Pons (tissue), 1 donor: ENCODE measurements around the gene MBNL1.
A peak's percentile ranks its signal among the peaks of the same experiment; 100 is the strongest.
"Not testable (repeated sequence)": the region's sequence is repeated elsewhere in the genome, so short reads cannot be mapped to it uniquely, and the experiment has no call there.

Source experiments
- DNase-seq: peaks from one replicate; pipeline ENCODE4 v3.0.0-alpha.2; 2016; ENCODE audit warnings: low spot score

The MBNL1 gene

DNA sequence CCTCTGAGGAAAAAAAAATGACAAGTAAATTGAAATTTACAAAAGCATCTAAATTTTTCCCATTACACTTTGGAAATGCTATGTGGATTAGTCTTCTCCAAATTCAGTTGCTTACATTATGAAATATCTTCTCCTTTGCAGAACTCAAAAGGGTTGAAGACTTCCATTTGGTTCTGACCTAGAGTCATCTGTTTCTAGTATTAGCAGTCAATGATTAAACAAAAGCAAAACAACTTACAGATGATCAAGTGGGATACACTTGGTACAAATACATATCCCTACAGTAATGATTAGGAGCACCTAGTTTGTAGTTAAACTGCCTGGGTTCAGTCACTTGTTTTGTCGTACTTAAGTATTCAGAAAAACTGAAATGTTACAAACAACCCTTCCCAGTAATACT is 136.2 kb downstream of the MBNL1 start:
- DNase-seq, result no peak

DNA sequence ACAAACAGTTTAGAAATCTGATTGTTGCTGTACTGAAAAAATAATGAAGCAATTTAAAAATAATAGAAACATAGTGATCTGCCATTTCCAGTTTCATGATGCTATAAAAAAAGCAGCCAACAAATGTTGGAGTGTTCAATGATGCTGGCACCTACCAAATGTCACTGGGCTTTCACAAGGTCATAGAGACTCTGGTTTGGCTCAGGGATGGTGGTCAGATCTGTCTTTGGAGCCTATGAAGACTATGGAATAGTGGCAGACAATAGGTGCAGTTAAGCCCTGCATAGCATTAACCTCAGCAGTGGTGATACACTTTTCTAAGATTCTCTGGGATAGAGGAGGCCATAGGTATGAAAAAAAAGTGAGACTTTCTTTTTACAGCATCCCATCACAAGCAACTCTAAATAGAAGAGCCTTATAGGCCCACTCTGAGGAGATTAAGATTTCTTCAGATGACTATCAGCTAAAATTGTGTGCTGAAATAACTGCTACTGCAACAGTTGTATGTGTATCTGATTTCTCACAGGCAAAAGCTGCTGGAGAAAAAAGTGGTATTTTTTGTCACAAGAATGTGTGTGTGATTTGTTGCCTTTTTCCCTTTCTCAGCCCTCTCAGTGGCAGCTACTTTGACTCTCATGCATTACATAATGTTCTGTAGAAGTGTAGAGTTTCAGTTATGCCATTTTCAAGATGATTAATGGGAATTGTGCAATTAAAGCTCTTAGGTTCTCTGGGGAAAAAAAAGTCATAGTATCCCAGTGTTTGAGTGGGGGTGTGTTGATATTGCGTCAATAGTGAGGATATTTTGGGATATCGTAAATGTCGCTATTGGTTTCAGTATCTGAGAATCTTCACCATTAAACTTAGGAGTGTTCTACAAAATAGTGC is 137.4 kb downstream of the MBNL1 start:
- no peak for DNase-seq

DNA sequence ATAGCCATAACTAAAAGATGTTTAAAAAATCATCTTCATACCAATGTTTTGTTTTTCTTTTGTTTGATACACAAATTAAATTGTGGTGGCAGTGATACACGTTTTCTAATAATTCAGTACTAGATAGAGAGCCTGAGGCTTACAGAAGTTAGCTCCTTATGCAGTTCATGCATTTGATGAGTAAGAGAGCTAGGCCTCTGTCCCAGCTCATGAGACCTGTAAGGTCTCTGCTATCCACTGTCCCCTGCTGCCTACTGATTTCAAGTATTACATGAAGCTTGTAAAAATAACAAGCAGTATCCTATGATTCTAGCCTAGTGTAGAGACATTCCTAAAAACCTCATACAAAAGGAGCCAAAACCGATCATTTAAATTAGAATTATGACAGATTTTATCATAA is 144.5 kb downstream of the MBNL1 start:
- DNase-seq, result no peak

DNA sequence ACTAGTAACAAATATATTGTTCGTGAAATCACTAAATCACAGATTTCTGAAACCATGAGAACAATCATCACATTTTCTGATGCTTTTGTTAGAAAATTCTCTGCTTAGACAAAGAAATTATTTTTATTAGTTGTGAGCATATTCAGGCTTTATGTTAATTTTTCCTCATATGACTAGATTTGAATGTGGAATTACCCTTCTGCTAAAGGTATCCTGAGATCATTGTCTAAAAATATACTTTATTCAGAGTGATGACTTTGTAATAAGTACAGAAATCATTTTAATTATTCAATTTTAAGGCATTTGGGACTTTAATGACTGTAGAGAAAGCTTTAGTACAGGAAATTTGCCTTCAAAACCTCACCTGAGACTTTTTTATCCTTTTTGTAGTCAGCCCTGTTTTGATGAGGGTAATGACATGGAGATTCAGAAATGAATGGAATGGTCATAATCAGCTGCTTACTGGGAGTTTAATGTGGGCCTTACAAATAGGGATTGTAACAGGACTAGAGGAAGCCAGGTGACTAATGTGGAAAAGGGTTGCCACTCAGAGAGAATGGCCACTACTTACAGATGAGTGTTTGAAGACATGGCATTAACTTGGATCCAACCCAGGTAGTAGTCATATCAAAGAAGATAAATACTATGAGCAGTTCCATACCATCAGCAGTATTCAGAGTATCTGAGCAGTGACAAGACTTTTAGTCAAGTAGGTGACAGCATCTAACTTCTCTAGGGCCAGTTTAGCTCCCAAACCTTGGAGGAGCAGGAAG is 148.3 kb downstream of the MBNL1 start:
- no peak for DNase-seq

DNA sequence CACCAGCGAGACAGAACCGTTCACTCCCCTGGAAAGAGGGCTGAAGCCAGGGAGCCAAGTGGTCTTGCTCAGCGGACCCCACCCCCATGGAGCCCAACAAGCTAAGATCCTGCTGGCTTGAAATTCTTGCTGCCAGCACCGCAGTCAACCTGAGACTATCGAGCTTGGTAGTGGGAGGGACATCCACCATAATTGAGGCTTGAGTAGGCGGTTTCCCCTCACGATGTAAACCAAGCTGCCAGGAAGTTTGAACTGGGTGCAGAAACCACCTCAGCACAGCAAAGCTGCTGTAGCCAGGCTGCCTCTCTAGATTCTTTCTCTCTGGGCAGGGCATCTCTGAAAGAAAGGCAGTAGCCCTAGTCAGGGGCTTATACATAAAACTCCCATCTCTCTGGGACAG is 151.0 kb downstream of the MBNL1 start:
- no peak for DNase-seq

DNA sequence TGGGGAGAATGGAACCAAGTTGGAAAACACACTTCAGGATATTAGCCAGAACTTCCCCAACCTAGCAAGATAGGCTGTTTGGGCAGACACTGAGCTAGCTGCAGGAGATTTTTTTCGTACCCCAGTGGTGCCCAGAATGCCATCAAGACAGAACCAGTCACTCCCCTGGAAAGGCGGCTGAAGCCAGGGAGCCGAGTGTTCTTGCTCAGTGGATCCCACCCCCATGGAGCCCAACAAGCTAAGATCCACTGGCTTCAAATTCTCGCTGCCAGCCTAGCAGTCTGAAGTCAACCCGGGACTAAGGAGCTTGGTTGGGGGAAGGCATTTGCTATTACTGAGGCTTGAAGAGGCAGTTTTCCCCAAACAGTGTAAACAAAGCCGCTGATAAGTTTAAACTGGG is 152.4 kb downstream of the MBNL1 start:
- no peak for DNase-seq

DNA sequence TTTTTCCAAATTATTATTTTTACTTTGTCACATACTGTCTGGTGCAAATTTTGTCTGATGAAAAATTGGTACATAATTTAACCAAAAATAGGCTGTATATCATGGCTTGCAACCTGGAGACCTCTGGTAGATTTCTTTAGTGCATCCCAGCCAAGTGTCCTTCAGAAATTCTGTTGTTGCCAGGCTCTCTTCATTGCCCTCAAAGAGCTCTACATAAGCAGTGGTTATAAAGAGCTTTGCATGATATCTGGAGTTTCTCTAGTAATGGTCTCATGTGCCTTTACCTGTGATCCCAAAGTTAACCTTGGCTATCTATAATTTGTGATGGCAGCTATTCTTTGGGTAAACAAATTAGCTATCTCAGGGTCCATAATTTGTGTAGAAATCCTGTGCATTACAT is 157.7 kb downstream of the MBNL1 start:
- DNase-seq, result no peak

DNA sequence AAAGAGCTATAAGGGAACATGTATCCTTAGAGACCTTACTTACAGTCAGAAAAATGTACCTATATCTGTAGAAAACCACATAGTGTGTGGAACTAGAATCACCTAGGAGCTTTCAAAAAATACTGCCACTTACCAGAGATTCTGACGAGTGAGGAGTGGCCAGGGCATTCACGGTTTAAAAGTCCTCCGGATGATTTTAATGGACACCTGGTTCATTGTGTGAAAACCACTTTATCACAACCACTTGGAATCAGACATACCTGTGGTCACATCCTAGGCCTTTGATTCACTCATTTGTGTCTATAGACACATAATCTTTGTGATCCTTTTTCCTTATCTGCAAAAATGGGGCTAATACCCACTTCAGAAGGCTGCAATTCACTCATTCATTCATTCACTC is 159.8 kb downstream of the MBNL1 start:
- DNase-seq, result no peak

DNA sequence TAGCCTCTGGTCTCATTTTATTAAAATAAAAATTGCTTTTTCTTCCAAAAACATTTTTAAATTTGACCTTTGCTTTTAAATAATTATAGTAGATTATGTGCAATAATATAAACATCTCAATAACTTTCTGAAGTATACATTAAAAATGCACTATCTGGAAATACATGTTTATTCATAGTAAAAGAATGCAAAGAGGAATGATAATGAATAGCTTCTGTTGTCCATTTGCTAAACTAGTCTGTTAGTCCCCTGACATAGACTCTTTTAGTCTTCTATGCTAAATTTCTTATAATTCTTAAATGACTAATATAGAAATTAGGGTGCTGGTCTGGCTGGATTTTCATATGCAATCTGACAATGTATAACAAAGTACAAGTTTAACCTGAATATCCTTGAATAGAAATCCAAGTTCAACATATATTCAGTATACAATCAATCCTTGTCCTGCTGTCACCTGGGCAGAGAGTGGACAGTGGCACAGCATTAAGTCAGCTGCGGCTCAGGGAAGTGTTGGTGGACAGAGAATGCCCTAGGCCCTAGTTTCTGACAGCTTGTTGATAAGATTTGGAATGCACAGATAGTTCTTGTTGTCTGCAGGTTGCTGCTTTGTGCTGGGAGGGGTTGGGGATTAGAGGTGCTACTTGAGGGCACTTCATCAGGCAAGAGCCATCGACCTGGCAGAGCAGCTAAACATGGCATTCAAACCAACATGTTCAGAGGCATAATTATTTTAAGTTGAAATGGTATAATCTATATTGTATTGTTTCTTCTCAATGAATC is 161.7 kb downstream of the MBNL1 start:
- no peak for DNase-seq

DNA sequence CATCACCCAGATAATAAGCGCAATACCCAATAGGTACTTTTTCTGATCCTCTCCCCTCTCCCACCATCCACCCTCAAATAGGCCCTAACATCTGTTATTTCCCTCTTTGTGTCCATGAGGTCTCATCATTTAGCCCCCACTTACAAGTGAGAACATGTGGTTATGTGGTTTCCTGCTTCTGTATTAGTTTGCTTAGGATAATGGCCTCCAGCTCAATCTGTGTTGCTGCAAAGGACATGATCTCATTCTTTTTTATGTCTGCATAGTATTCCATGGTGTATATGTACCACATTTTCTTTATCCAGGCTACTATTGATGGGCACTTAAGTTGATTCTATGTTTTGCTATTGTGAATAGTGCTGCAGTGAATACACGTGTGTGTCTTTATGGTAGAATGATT is 165.4 kb downstream of the MBNL1 start:
- no peak for DNase-seq

DNA sequence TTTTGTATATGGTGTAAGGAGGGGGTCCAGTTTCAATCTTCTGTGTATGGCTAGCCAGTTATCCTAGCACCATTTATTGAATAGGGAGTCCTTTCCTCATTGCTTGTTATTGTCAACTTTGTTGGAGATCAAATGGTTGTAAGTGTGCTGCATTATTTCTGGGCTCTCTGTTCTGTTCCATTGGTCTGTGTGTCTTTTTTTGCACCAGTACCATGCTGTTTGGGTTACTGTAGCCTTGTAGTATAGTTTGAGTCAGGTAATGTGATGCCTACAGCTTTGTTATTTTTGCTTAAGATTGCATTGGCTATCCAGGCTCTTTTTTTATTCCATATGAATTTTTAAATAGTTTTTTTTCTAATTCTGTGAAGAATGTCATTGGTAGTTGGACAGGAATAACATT is 166.5 kb downstream of the MBNL1 start:
- DNase-seq, result not testable (repeated sequence)

DNA sequence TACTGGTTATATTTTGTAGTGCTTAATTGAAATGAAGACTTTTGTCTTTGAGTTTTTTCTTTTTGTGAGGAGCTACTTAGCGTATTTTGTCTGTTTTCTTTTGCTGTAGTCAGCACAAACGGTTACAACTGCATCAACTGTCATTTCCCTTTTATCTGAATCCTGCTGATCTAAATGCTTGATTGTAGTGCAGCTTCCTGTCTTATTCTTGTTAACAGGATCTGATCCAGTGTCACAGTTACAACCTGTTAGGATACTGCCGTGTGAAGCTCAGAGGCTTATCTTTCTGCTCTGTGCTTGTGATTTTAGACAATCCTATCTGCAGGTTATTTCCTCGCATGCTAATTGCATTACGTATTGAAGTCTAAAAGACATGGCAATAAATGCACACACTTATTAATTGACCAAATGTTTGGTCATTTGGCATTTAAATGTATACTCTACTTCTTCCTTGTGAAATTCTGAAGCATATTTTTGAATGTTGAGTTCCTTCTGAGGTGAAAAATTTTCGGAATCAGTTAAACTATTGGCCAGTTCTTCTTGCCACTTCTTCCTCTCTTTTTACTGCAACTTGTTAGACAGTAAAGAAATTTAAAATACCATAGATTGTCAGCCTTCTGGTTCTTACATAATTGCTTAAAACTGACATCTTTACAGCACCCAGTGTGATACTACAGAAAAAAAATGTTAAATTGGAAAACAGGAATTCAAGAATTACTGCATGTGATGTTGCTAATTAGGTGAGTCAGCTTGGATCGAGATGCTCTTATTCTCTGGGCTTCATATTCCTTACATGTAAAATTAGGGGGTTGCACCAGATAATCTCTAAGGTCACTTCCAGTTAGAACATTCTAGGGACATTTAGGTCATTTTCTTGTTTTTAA is 168.2 kb downstream of the MBNL1 start:
- DNase-seq, result peak; percentile 60

DNA sequence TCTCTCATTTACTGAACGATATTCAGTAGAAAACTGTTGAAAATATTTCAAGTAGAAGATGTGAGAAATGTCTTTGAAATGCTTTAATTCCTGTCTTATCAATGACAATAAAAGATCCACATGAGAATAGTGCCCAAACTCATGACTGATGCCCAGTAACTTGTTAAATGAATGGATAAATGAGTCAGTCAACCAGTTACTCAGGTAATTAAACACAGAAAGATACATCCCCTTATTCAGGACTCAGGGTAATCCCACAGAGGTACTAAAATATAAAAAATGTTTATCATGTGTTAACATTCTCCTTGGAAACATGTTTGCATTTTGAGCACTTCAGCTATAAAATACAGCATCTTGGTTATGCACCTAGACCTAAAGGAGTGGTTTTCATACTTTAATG is 169.5 kb downstream of the MBNL1 start:
- DNase-seq, result no peak

DNA sequence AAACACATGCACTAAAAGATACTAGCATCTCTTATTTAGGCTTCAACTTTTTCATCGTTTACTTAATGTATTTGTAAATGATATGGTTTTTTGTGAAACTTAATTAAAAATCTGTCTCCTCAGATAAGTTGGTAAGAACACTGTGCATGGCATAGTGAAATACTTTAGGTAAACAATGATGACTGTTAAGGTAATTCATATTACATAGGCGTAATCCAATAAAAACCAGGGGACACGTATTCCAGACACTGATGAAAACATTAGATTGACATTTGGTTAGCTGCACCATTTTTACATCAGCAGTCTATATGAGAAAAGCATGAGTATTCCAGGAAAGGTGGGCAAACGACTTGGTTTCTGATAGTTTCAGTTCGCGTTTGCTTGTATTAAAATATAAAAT is 170.0 kb downstream of the MBNL1 start:
- DNase-seq, result no peak

DNA sequence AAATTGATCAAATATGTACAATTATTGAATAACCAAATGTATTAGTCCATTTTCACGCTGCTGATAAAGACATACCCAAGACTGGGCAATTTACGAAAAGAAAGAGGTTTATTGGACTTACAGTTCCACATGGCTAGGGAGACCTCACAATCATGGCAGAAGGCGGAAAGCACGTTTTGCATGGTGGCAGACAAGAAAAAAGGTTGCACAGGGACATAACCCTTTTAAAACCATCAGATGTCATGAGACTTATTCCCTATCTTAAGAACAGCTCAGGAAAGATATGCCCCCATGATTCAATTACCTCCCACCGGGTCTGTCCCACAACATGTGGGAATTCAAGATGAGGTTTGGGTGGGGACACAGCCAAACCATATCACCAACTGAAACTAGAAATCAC is 171.5 kb downstream of the MBNL1 start:
- DNase-seq, result not testable (repeated sequence)

DNA sequence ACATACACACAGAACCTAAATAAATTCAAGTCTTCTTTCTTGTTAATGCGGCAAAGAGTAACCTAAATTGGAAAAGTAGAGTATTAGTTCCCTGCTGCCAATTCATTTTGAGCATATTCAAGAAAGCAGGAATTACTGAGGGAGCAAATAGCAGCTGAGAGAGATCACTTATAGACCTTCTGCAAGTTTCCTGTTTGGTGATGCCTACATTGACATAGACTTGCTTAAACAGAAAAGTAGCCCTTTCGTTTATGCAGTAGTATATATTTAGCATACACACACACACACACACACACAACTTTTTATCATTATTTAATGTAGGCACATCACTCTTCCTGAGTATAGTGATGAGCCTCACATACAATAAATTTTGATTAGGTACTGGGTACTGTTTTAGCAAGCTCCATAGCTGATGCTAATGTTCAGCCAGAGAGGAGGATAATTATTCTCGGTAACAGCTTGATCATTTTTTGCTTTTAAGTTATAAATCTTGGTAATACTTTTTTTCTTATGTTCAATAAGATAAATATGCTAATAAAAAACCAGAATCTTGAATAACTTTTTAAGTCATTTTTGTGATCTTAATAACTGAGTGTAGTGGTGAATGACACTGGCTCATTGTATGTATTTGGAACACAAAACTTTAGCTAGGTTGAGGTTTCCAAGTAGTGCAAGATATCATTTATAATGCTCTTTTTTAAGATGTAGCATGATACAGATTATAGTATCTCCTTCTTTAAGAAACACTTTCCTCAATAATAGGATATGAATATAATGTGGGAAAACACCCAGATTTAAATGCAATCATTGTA is 174.7 kb downstream of the MBNL1 start:
- no peak for DNase-seq

DNA sequence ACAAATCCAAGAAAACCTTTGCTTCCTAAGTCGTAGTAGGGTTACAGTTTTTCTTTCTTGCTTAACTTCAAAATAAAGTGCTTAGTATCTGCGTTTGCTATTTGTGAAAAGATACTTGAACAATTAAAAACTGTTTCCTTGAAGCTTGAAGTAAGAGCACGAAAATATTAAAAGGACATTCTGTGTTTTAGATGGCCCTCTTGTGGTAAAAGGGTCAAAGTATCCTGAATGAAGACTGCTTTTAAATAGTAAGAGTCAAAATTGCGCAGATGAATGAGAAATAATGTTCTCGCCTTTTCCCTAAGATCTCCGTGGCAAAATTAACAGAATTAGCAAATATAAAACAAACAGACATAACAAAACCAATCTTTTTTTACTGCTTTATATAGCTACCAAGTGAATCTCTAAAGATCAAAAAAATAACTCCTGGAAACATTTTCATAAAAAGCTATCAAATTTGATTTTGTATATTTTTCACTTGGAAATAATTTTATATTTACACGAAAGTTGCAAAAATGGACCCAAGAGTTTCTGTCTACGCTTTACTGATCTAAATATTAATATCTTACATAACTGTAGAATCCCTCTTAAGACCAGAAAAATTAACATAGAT is 175.4 kb downstream of the MBNL1 start:
- DNase-seq, result peak; percentile 96

DNA sequence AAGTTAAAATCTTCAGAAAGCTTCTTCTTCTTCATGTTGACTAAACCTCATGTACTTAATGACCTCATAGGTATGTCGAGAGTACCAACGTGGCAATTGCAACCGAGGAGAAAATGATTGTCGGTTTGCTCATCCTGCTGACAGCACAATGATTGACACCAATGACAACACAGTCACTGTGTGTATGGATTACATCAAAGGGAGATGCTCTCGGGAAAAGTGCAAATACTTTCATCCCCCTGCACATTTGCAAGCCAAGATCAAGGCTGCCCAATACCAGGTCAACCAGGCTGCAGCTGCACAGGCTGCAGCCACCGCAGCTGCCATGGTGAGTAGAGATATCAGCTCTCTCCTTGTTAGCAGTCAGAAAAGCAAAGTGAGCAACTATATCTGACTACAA is 176.5 kb downstream of the MBNL1 start:
- no peak for DNase-seq

DNA sequence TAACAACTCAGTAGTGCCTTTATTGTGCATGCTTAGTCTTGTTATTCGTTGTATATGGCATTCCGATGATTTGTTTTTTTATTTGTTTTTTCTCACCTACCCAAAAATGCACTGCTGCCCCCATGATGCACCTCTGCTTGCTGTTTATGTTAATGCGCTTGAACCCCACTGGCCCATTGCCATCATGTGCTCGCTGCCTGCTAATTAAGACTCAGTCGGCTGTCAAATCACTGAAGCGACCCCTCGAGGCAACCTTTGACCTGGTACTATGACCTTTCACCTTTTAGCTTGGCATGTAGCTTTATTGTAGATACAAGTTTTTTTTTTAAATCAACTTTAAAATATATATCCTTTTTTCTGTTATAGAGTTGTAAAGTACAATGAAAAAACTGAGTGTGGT is 177.8 kb downstream of the MBNL1 start:
- DNase-seq, result no peak

DNA sequence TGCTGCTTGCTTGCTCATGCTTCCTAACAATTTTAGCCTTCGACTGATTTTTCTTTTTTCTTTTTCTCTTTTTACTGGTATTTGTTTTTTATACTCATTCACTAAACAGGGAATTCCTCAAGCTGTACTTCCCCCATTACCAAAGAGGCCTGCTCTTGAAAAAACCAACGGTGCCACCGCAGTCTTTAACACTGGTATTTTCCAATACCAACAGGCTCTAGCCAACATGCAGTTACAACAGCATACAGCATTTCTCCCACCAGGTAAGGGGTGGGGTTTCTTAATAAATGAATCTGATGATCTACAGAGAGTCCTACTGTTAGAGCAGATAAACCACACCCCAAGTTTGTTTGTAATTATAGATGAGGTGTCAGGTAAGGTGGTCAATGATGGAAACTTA is 178.8 kb downstream of the MBNL1 start:
- no peak for DNase-seq
